H1 (cell line): ENCODE results near the gene BATF3. TPM values are rescaled to one million over a fixed set of nuclear protein-coding genes. Genes with fewer than 3 reads are reported as not detected.

Experiments
- CTCF ChIA-PET: fragments of 300-600 bp; sonication (Branson Sonifier 250); formaldehyde crosslinking; loops from one replicate; lab custom pipeline; 2021; ENCODE audit not compliant: partially characterized antibody; lab: Charles Lee
- POLR2A ChIA-PET: fragments of 300-600 bp; sonication (Branson Sonifier 250); formaldehyde crosslinking; loops from one replicate; lab custom pipeline; 2021; ENCODE audit warnings: inconsistent platforms; ENCODE audit not compliant: partially characterized antibody; lab: Charles Lee
- DNase-seq, 2 experiments: peaks; one replicate each; pipeline versions ENCODE4 v3.0.0 to v3.0.0-alpha.2; 2010 to 2022; ENCODE audit warnings: low spot score in 2 of 2, low read depth in 1 of 2, mixed read lengths in 1 of 2
- FAIRE-seq: peaks from 2 replicates; lab custom pipeline; 2011; peaks lifted over from hg19 to GRCh38; lab: Jason Lieb, UNC
- H2AFZ ChIP-seq: 2 replicates; pipeline ENCODE4 v1.8.1; 2012; ENCODE audit warnings: low read length, inconsistent platforms
- H2AK5ac ChIP-seq: 2 replicates; pipeline ENCODE4 v1.6.1; 2013; ENCODE audit warnings: low read depth, low read length
- H2BK120ac ChIP-seq: replicated peaks from 2 replicates; pipeline ENCODE3; 2013; ENCODE audit warnings: low read depth, low read length, inconsistent platforms
- H2BK12ac ChIP-seq: 2 replicates; pipeline ENCODE4 v1.6.1; 2013; ENCODE audit warnings: low read depth, low read length
- H2BK15ac ChIP-seq: 2 replicates; pipeline ENCODE4 v1.6.1; 2013; ENCODE audit warnings: low read length
- H2BK20ac ChIP-seq: 2 replicates; pipeline ENCODE4 v1.6.1; 2013; ENCODE audit warnings: low read length
- H2BK5ac ChIP-seq: 2 replicates; pipeline ENCODE4 v1.6.1; 2013; ENCODE audit warnings: low read depth, low read length
- H3K14ac ChIP-seq: 2 replicates; pipeline ENCODE4 v1.6.1; 2013; ENCODE audit warnings: inconsistent platforms; ENCODE audit not compliant: insufficient read length
- H3K18ac ChIP-seq: 2 replicates; pipeline ENCODE4 v1.6.1; 2013; ENCODE audit warnings: low read length; ENCODE audit errors: extremely low read depth
- H3K23ac ChIP-seq: 2 replicates; pipeline ENCODE4 v1.6.1; 2013; ENCODE audit warnings: inconsistent platforms; ENCODE audit not compliant: insufficient read length
- H3K23me2 ChIP-seq: 2 replicates; pipeline ENCODE4 v1.6.1; 2013; ENCODE audit warnings: low read depth, low read length
- H3K27ac ChIP-seq: 2 replicates; pipeline ENCODE4 v1.6.1; 2011; ENCODE audit warnings: low read depth, low read length, inconsistent platforms
- H3K27me3 ChIP-seq, 4 experiments: replicated peaks in 1 of 4; 1 replicate in 1 of 4; 2 replicates in 3 of 4; pipeline versions ENCODE4 v1.6.1 to v1.8.1; 2011 to 2013; ENCODE audit warnings: low read length in 3 of 4, mild to moderate bottlenecking in 3 of 4, inconsistent platforms in 2 of 4, mixed read lengths in 2 of 4, moderate library complexity in 1 of 4; ENCODE audit not compliant: control insufficient read depth in 3 of 4, insufficient read depth in 3 of 4; ENCODE audit errors: extremely low read depth in 1 of 4
- H3K36me3 ChIP-seq, 4 experiments: 2 replicates each; pipeline versions ENCODE4 v1.6.1 to v1.8.1; 2011 to 2013; ENCODE audit warnings: mild to moderate bottlenecking in 4 of 4, low read length in 3 of 4, moderate library complexity in 2 of 4, control low read depth in 1 of 4, inconsistent platforms in 1 of 4; ENCODE audit not compliant: insufficient read depth in 4 of 4, control insufficient read depth in 2 of 4
- H3K4ac ChIP-seq: replicated peaks from 2 replicates; pipeline ENCODE3; 2013; ENCODE audit warnings: low read length, low read depth, mixed read lengths, inconsistent platforms; ENCODE audit not compliant: insufficient read length
- H3K4me1 ChIP-seq, 4 experiments: replicated peaks in 1 of 4; 1 replicate in 1 of 4; 2 replicates in 3 of 4; pipeline versions ENCODE4 v1.6.1 to v1.8.1; 2011 to 2013; ENCODE audit warnings: low read length in 3 of 4, inconsistent platforms in 2 of 4, mixed read lengths in 1 of 4; ENCODE audit not compliant: insufficient read depth in 4 of 4, control insufficient read depth in 3 of 4
- H3K4me2 ChIP-seq, 2 experiments: 2 replicates each; pipeline versions ENCODE4 v1.6.1 to v1.8.1; 2011 to 2013; ENCODE audit warnings: low read depth in 2 of 2, low read length in 2 of 2, control low read depth in 1 of 2, inconsistent platforms in 1 of 2, mild to moderate bottlenecking in 1 of 2; ENCODE audit not compliant: insufficient read depth in 1 of 2
- H3K4me3 ChIP-seq, 4 experiments: fragments of 200-600, 300-600 bp in 1 of 4; sonication (generic), shearing (Covaris generic), sonication (Bioruptor Twin) in 1 of 4; 2 replicates each; pipeline versions ENCODE4 v1.5.1 to v1.8.1; 2011 to 2016; ENCODE audit warnings: low read length in 4 of 4, low read depth in 3 of 4, control low read depth in 2 of 4, inconsistent platforms in 2 of 4, mild to moderate bottlenecking in 2 of 4, mixed read lengths in 1 of 4, moderate library complexity in 1 of 4; ENCODE audit not compliant: insufficient read depth in 2 of 4; ENCODE audit errors: extremely low read depth in 1 of 4
- H3K56ac ChIP-seq: replicated peaks from 2 replicates; pipeline ENCODE3; 2013; ENCODE audit warnings: low read depth, mild to moderate bottlenecking, mixed read lengths, low read length, inconsistent platforms; ENCODE audit not compliant: insufficient read length
- H3K79me1 ChIP-seq: 2 replicates; pipeline ENCODE4 v1.6.1; 2013; ENCODE audit warnings: low read depth, low read length, control low read depth
- H3K79me2 ChIP-seq, 2 experiments: 2 replicates each; pipeline versions ENCODE4 v1.6.1 to v1.8.1; 2012 to 2013; ENCODE audit warnings: low read length in 2 of 2, mild to moderate bottlenecking in 2 of 2, inconsistent platforms in 1 of 2; ENCODE audit not compliant: insufficient read depth in 2 of 2, control insufficient read depth in 1 of 2
- H3K9ac ChIP-seq, 4 experiments: replicated peaks in 1 of 4; 1 replicate in 1 of 4; 2 replicates in 3 of 4; pipeline versions ENCODE4 v1.6.1 to v1.8.1; 2011 to 2013; ENCODE audit warnings: low read depth in 3 of 4, low read length in 3 of 4, control low read depth in 2 of 4, mild to moderate bottlenecking in 2 of 4, moderate library complexity in 2 of 4, inconsistent platforms in 1 of 4; ENCODE audit errors: extremely low read depth in 1 of 4
- H3K9me3 ChIP-seq, 2 experiments: 2 replicates each; pipeline versions ENCODE4 v1.6.1 to v1.8.1; 2012 to 2013; ENCODE audit warnings: mild to moderate bottlenecking in 2 of 2, moderate library complexity in 2 of 2, control low read depth in 1 of 2, inconsistent platforms in 1 of 2, low read depth in 1 of 2, low read length in 1 of 2, mixed read lengths in 1 of 2; ENCODE audit not compliant: insufficient read depth in 2 of 2
- H4K20me1 ChIP-seq, 2 experiments: replicated peaks in 1 of 2; 2 replicates each; pipeline versions ENCODE3 to v1.8.1; 2011 to 2013; ENCODE audit warnings: inconsistent platforms in 2 of 2, low read length in 2 of 2, mild to moderate bottlenecking in 1 of 2; ENCODE audit not compliant: insufficient read depth in 2 of 2, control insufficient read depth in 1 of 2
- H4K5ac ChIP-seq: 2 replicates; pipeline ENCODE4 v1.6.1; 2013; ENCODE audit warnings: low read length, low read depth, mixed read lengths, inconsistent platforms; ENCODE audit not compliant: insufficient read length
- H4K8ac ChIP-seq: 2 replicates; pipeline ENCODE4 v1.8.0; 2013; ENCODE audit warnings: mild to moderate bottlenecking, moderate library complexity, low read length, inconsistent platforms; ENCODE audit not compliant: insufficient read depth; ENCODE audit errors: extremely low read depth
- H4K91ac ChIP-seq: replicated peaks from 2 replicates; pipeline ENCODE3; 2013; ENCODE audit warnings: low read length, mixed read lengths, inconsistent platforms; ENCODE audit not compliant: insufficient read length
- BRCA1 ChIP-seq: IDR thresholded peaks from 2 replicates; pipeline ENCODE4 v1.6.1; 2012; ENCODE audit warnings: low read depth, low read length, improper control_type of control experiment
- CHD2 ChIP-seq: IDR thresholded peaks from 2 replicates; pipeline ENCODE4 v1.6.1; 2012; ENCODE audit warnings: low read length, improper control_type of control experiment
- FOSL1 ChIP-seq: IDR thresholded peaks from 2 replicates; pipeline ENCODE4 v1.6.1; 2011; ENCODE audit warnings: mild to moderate bottlenecking, low read depth, low read length, moderate library complexity; ENCODE audit not compliant: insufficient read depth
- JUN ChIP-seq: IDR thresholded peaks from 2 replicates; pipeline ENCODE4 v1.6.1; 2011; ENCODE audit warnings: low read depth, mild to moderate bottlenecking, improper control_type of control experiment, low read length
- MAFK ChIP-seq: IDR thresholded peaks from 2 replicates; pipeline ENCODE4 v1.6.1; 2012; ENCODE audit warnings: low read depth, mild to moderate bottlenecking, improper control_type of control experiment, low read length
- PHF8 ChIP-seq: fragments of 200-600 bp; sonication (generic); conservative IDR thresholded peaks from 2 replicates; pipeline ENCODE4 v1.7.1; 2012; ENCODE audit warnings: low read depth, mild to moderate bottlenecking, inconsistent platforms, low read length, moderate library complexity
- POLR2AphosphoS5 ChIP-seq: IDR thresholded peaks from 2 replicates; pipeline ENCODE4 v1.6.1; 2011; ENCODE audit warnings: low read depth, low read length
- RBBP5 ChIP-seq: IDR thresholded peaks from 2 replicates; pipeline ENCODE4 v1.7.1; 2012; ENCODE audit warnings: low read depth, mild to moderate bottlenecking, inconsistent platforms, low read length, moderate library complexity, borderline replicate concordance
- SAP30 ChIP-seq: fragments of 300-600 bp; sonication (generic); IDR thresholded peaks from 2 replicates; pipeline ENCODE4 v1.7.1; 2012; ENCODE audit warnings: low read length, moderate library complexity, mild to moderate bottlenecking, inconsistent platforms; ENCODE audit not compliant: insufficient read depth, insufficient replicate concordance
- SIRT6 ChIP-seq: IDR thresholded peaks from one replicate; pipeline ENCODE4 v1.7.1; 2012; ENCODE audit warnings: low read length, inconsistent platforms
- TEAD4 ChIP-seq: IDR thresholded peaks from 2 replicates; pipeline ENCODE4 v1.6.1; 2012; ENCODE audit warnings: low read depth, low read length, inconsistent platforms, mixed read lengths
- WGBS, 2 experiments: shearing (Covaris generic) in 1 of 2; methylation state at CpG; one replicate each; pipeline versions ENCODE4 v1.1.6 to v1.1.7; 2013 to 2015; ENCODE audit warnings: low lambda C conversion rate in 2 of 2, mixed read lengths in 2 of 2, inconsistent platforms in 1 of 2, low coverage in 1 of 2, missing lambda C conversion rate in 1 of 2; ENCODE audit not compliant: insufficient replicate concordance in 2 of 2, insufficient coverage in 1 of 2, insufficient read length in 1 of 2; ENCODE audit errors: extremely low coverage in 1 of 2, missing lambda C conversion rate in 1 of 2; 5-methylcytosine and 5-hydroxymethylcytosine counted together
- polyA plus RNA-seq, 7 experiments: library from polyadenylated mRNA; depleted of rRNA in 3 of 7; stranded (reverse) in 5 of 7; unstranded in 2 of 7; fragments of >200 nt in 5 of 7; fragments of 200-250 nt in 2 of 7; gene quantifications; 1 replicate in 5 of 7; 2 replicates in 1 of 7; 4 replicates in 1 of 7; pipeline versions ENCODE4 v1.2.1 to v1.2.3, GENCODE V29; 2011 to 2013; ENCODE audit warnings: missing spikeins in 2 of 7, mixed read lengths in 2 of 7
- total RNA-seq: library from RNA; stranded (reverse); fragmentation: NEBNext Ultra II Directional; extraction: Animal tissue kit (Norgen Biotek cat#: 25700); gene quantifications from 2 replicates; pipeline ENCODE4 v1.2.1, GENCODE V29; 2021

The BATF3 gene
- total and polyA plus RNA-seq, 2 of the 8 experiments (the other 6 are each of a cell fraction or from before 2014, with no cell fraction given): 6.3 TPM

DNA sequence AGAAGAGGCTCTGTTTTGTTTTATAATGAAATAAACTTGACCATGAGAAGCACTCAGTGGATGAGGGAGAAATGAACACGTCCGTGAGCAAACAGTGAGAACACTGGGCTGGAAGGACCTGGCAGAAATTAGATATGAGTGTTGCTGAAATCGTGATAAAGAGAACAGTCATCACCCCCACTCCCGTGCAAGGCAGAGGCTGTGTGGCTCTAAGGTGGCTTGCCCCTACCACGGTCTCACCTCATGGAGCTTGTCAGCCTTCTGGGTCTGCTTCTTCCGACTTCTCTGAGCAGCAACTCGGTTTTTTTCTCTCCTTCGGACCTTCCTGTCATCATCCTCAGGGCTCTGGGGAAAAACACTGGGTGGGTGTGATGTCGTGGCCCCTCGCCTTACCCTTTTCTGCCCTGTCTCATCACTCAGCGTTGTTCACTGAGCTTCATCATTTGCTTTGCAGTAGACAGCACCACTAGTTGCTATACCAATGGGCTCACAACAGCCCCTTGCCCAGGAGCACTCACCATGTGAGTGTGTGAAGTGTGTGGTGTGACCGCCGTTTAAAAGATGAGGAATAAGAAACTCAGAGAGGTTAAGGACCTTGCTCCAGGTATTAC lies 2.8 kb downstream of the BATF3 start:
- no peak for DNase-seq
- TF ChIP-seq RBBP5 (no peak), TEAD4 (no peak), POLR2AphosphoS5 (no peak), PHF8 (no peak), CHD2 (no peak), FOSL1 (no peak), SIRT6 (no peak), MAFK (no peak), BRCA1 (no peak), SAP30 (no peak), JUN (no peak)
- TF ChIP-seq, all 59 proteins: peak for 0
- H4K8ac ChIP-seq: no peak overlapping the region
- no peak overlapping the region for H3K23ac ChIP-seq
- H3K27me3 ChIP-seq: peaks cover 29 to 51% (median 39%) of the 10 kb centered on the region in 4 experiments
- no peak overlapping the region for H3K27ac ChIP-seq
- no peaks in the 10 kb centered on the region for H3K79me1 ChIP-seq
- no peaks in the 10 kb centered on the region for H3K9me3 ChIP-seq
- H2BK120ac ChIP-seq: no peak overlapping the region
- H3K4me1 ChIP-seq: peaks cover 5 to 12% (median 7%) of the 10 kb centered on the region in 4 experiments; a peak in 6 of 7 replicates
- H3K18ac ChIP-seq: no peak overlapping the region
- peaks cover 13% of the 10 kb centered on the region; the same call in 1 of the 2 replicates for H3K23me2 ChIP-seq
- H3K79me2 ChIP-seq: no peaks in the 10 kb centered on the region
- no peak overlapping the region for H4K91ac ChIP-seq
- no peak overlapping the region for H3K4ac ChIP-seq
- no peak overlapping the region for H3K9ac ChIP-seq
- H2BK12ac ChIP-seq: no peak overlapping the region
- H2AK5ac ChIP-seq: no peak overlapping the region
- H2BK15ac ChIP-seq: no peak overlapping the region
- no peak overlapping the region for H3K4me3 ChIP-seq
- peaks cover 0 to 2% of the 10 kb centered on the region in 2 experiments for H4K20me1 ChIP-seq
- no peak for FAIRE-seq
- H2BK20ac ChIP-seq: no peak overlapping the region
- 85% methylated on average over 13 of the region's 13 CpGs; no CpG with 5 or more reads in 1 of the 2 experiments for WGBS, 2 experiments
- no peak overlapping the region for H3K4me2 ChIP-seq
- no peak overlapping the region for H2BK5ac ChIP-seq
- peaks cover 0 to 5% (median 0%) of the 10 kb centered on the region in 4 experiments; a peak in 1 of 8 replicates for H3K36me3 ChIP-seq
- ChIA-PET POLR2A (interaction anchor here (1.1 kb wide), 1 partner anchor 13 kb away, joined by 3 read pairs; no protein-coding TSS in a partner anchor), CTCF (interaction anchor here (0.6 to 4.8 kb wide), 7 partner anchors 14 to 612 kb away, joined by 3 to 27 read pairs (median 3); no protein-coding TSS in a partner anchor)
- no peak overlapping the region for H2AFZ ChIP-seq
- no peak overlapping the region for H3K56ac ChIP-seq
- H3K14ac ChIP-seq: no peak overlapping the region
- no peak overlapping the region for H4K5ac ChIP-seq
